ENCODE results near the gene PBXIP1. TPM values are rescaled to one million over a fixed set of nuclear protein-coding genes. Genes with fewer than 3 reads are reported as not detected.

Gene PBXIP1
- total and polyA plus RNA-seq, 2 of the 13 experiments (the other 11 are each of a cell fraction or from before 2014, with no cell fraction given): 16.3 to 31.9 TPM

GRCh38 chr1:154982897-154983648, 27.2 kb upstream of the PBXIP1 start, which contains the start of gene FLAD1 (continued):
- peak; percentile 76 for TF ChIP-seq POLR2G (IDR thresholded peaks at IDR 0.05; ENCODE audit: low read depth, low read length)
- TF ChIP-seq EEA1 (CRISPR knock-in tag; IDR thresholded peaks at IDR 0.05; ENCODE audit: borderline replicate concordance): no peak
- TF ChIP-seq NR2F6 (IDR thresholded peaks at IDR 0.05): no peak
- no peak for TF ChIP-seq NR2F6 (CRISPR knock-in tag; IDR thresholded peaks at IDR 0.05)
- TF ChIP-seq JUN (CRISPR knock-in tag; IDR thresholded peaks at IDR 0.05): no peak
- TF ChIP-seq GATAD1 (CRISPR knock-in tag; IDR thresholded peaks at IDR 0.05): peak; percentile 94
- peak; percentile 87 for TF ChIP-seq E2F1 (CRISPR knock-in tag; IDR thresholded peaks at IDR 0.05)
- peak; percentile 84 for TF ChIP-seq ASH2L (IDR thresholded peaks at IDR 0.05; ENCODE audit: insufficient read length, low read depth, low read length)
- TF ChIP-seq ZNF678 (CRISPR knock-in tag; IDR thresholded peaks at IDR 0.05): no peak
- peak; percentile 59 for TF ChIP-seq DR1 (CRISPR knock-in tag; IDR thresholded peaks at IDR 0.05)
- TF ChIP-seq MXD4 (CRISPR knock-in tag; IDR thresholded peaks at IDR 0.05): peak; percentile 89
- TF ChIP-seq NR2F2 (IDR thresholded peaks at IDR 0.05; ENCODE audit: borderline replicate concordance, low read depth): 0 out of 2 replicates have a peak, but pooled peaks have one; percentile 31
- no peak for TF ChIP-seq CBX5 (CRISPR knock-in tag; IDR thresholded peaks at IDR 0.05; ENCODE audit: borderline replicate concordance)
- TF ChIP-seq ZFP62 (CRISPR knock-in tag; IDR thresholded peaks at IDR 0.05): no peak
- no peak for TF ChIP-seq ZHX1 (CRISPR knock-in tag; IDR thresholded peaks at IDR 0.05; ENCODE audit: low read depth)
- TF ChIP-seq ZNF564 (CRISPR knock-in tag; IDR thresholded peaks at IDR 0.05): no peak
- no peak for TF ChIP-seq ZNF800 (CRISPR knock-in tag; IDR thresholded peaks at IDR 0.05)
- no peak for TF ChIP-seq ZNF746 (CRISPR knock-in tag; IDR thresholded peaks at IDR 0.05)
- TF ChIP-seq MXI1 (IDR thresholded peaks at IDR 0.05; ENCODE audit: borderline replicate concordance, low read depth, low read length): peak; percentile 94; the same call in 2 of the 3 replicates
- no peak for TF ChIP-seq TEF (CRISPR knock-in tag; IDR thresholded peaks at IDR 0.05)
- TF ChIP-seq SRSF1 (optimal IDR thresholded peaks at IDR 0.05; ENCODE audit: low read depth, low read length): no peak
- TF ChIP-seq ZFYVE20 (CRISPR knock-in tag; IDR thresholded peaks at IDR 0.05; ENCODE audit: borderline replicate concordance, low read depth): no peak
- TF ChIP-seq ZNF558 (CRISPR knock-in tag; IDR thresholded peaks at IDR 0.05; ENCODE audit: borderline replicate concordance): no peak
- peak; percentile 76; the same call in 1 of the 2 replicates for TF ChIP-seq MXD1 (CRISPR knock-in tag; IDR thresholded peaks at IDR 0.05)
